ENCODE measurements around the gene ASTN2.

The ASTN2 gene

GRCh38 chr9:116564266-116564793 is 850.5 kb downstream of the ASTN2 start:
- no peaks in the 10 kb centered on the region for H3K9me3 ChIP-seq (replicated peaks in 1 of 11)
- TF ChIP-seq Cebpa-rat (IDR thresholded peaks at IDR 0.05) = no peak

GRCh38 chr9:116558818-116559540 is 855.9 kb downstream of the ASTN2 start:
- Histone ChIP-seq H3K27me3 (no peaks in the 10 kb centered on the region), H3K4me3 (no peak overlapping the region), H3K9me3 (replicated peaks in 1 of 11) (no peaks in the 10 kb centered on the region), H3K27ac (no peak overlapping the region), H3K36me3 (no peaks in the 10 kb centered on the region), H3K4me2 (no peak overlapping the region), H3K9ac (no peak overlapping the region), H4K20me1 (no peaks in the 10 kb centered on the region), H3K4me1 (no peaks in the 10 kb centered on the region)
- no peak for TF ChIP-seq Cebpa-rat (IDR thresholded peaks at IDR 0.05)

More at GRCh38 chr9:116564266-116564793, 850.5 kb downstream of the ASTN2 start:
- Histone ChIP-seq H4K20me1 (no peaks in the 10 kb centered on the region), H3K4me2 (no peak overlapping the region), H3K4me3 (no peak overlapping the region), H3K27ac (no peak overlapping the region), H3K4me1 (peaks cover 0 to 7% (median 0%) of the 10 kb centered on the region in 10 experiments; a peak in 1 of 20 replicates), H3K27me3 (no peaks in the 10 kb centered on the region), H3K9ac (no peak overlapping the region), H3K36me3 (no peaks in the 10 kb centered on the region)

- no peak for TF ChIP-seq Cebpa-rat (IDR thresholded peaks at IDR 0.05)
- Histone ChIP-seq H3K4me2 (no peak overlapping the region), H3K4me1 (no peaks in the 10 kb centered on the region), H3K9me3 (replicated peaks in 1 of 11) (no peaks in the 10 kb centered on the region), H3K36me3 (no peaks in the 10 kb centered on the region), H3K9ac (no peak overlapping the region), H4K20me1 (no peaks in the 10 kb centered on the region), H3K4me3 (no peak overlapping the region), H3K27ac (no peak overlapping the region), H3K27me3 (no peaks in the 10 kb centered on the region)
Observed at GRCh38 chr9:116558035-116558434, 856.8 kb downstream of the ASTN2 start.

- no peak overlapping the region for H3K27ac ChIP-seq
- no peaks in the 10 kb centered on the region for H3K9me3 ChIP-seq (replicated peaks in 1 of 11)
- no peak overlapping the region for H3K4me2 ChIP-seq
- TF ChIP-seq Cebpa-rat (IDR thresholded peaks at IDR 0.05) = no peak
- no peaks in the 10 kb centered on the region for H3K36me3 ChIP-seq
- H3K4me3 ChIP-seq = no peak overlapping the region
- no peaks in the 10 kb centered on the region for H3K27me3 ChIP-seq
- H3K9ac ChIP-seq = no peak overlapping the region
- H3K4me1 ChIP-seq = peaks cover 3 to 13% (median 8%) of the 10 kb centered on the region in 10 experiments; a peak in 18 of 20 replicates
- H4K20me1 ChIP-seq = no peaks in the 10 kb centered on the region; a peak in 1 of 22 replicates
Observed at GRCh38 chr9:116555556-116556155, 859.2 kb downstream of the ASTN2 start.

GRCh38 chr9:116555119-116555518 is 859.7 kb downstream of the ASTN2 start:
- Histone ChIP-seq H3K36me3 (no peaks in the 10 kb centered on the region), H3K9ac (no peak overlapping the region), H3K9me3 (replicated peaks in 1 of 11) (no peaks in the 10 kb centered on the region), H3K4me2 (no peak overlapping the region), H4K20me1 (no peaks in the 10 kb centered on the region; a peak in 1 of 22 replicates), H3K4me1 (peaks cover 8 to 18% (median 14%) of the 10 kb centered on the region in 10 experiments; a peak in 19 of 20 replicates), H3K4me3 (no peak overlapping the region), H3K27ac (no peak overlapping the region), H3K27me3 (no peaks in the 10 kb centered on the region)
- TF ChIP-seq Cebpa-rat (IDR thresholded peaks at IDR 0.05) = no peak

GRCh38 chr9:116550696-116551436 is 864.0 kb downstream of the ASTN2 start:
- peak overlapping the region in 8 of 11 experiments; percentile 65 to 85 (median 78); a peak in 14 of 22 replicates for H3K27ac ChIP-seq
- no peaks in the 10 kb centered on the region for H3K27me3 ChIP-seq
- peak overlapping the region; percentile 21 to 79 (median 66); a peak in 20 of 22 replicates for H3K4me2 ChIP-seq

GRCh38 chr9:116549786-116550660 is 864.8 kb downstream of the ASTN2 start:
- Histone ChIP-seq H3K9me3 (replicated peaks in 1 of 11) (no peaks in the 10 kb centered on the region), H3K4me3 (no peak overlapping the region), H3K27ac (peak overlapping the region in 9 of 11 experiments; percentile 49 to 85 (median 74); a peak in 16 of 22 replicates), H3K4me1 (peaks cover 38 to 67% (median 54%) of the 10 kb centered on the region in 10 experiments), H3K4me2 (peak overlapping the region; percentile 53 to 79 (median 66)), H3K36me3 (no peaks in the 10 kb centered on the region), H3K9ac (peak overlapping the region in 8 of 11 experiments; percentile 0 to 74 (median 52); a peak in 12 of 22 replicates), H4K20me1 (no peaks in the 10 kb centered on the region; a peak in 2 of 22 replicates), H3K27me3 (no peaks in the 10 kb centered on the region)
- no peak; a peak in 1 of 22 replicates for TF ChIP-seq Cebpa-rat (IDR thresholded peaks at IDR 0.05)

More at GRCh38 chr9:116550696-116551436, 864.0 kb downstream of the ASTN2 start:
- peak overlapping the region in 7 of 11 experiments; percentile 8 to 74 (median 64); a peak in 6 of 22 replicates for H3K9ac ChIP-seq
- no peak for TF ChIP-seq Cebpa-rat (IDR thresholded peaks at IDR 0.05)
- no peaks in the 10 kb centered on the region for H3K9me3 ChIP-seq (replicated peaks in 1 of 11)
- peaks cover 34 to 58% (median 47%) of the 10 kb centered on the region in 10 experiments for H3K4me1 ChIP-seq
- H4K20me1 ChIP-seq = no peaks in the 10 kb centered on the region; a peak in 2 of 22 replicates
- no peaks in the 10 kb centered on the region for H3K36me3 ChIP-seq
- no peak overlapping the region for H3K4me3 ChIP-seq

- Histone ChIP-seq H4K20me1 (no peaks in the 10 kb centered on the region; a peak in 2 of 22 replicates), H3K9me3 (replicated peaks in 1 of 11) (no peaks in the 10 kb centered on the region), H3K9ac (peak overlapping the region in 9 of 11 experiments; percentile 0 to 74 (median 41); a peak in 12 of 22 replicates), H3K36me3 (no peaks in the 10 kb centered on the region), H3K4me2 (peak overlapping the region; percentile 53 to 79 (median 66)), H3K4me3 (0 out of 20 replicates have a peak overlapping the region, but pooled peaks of 1 of the 10 experiments have one; percentile 8), H3K27ac (peak overlapping the region in 9 of 11 experiments; percentile 49 to 85 (median 74); a peak in 18 of 22 replicates), H3K27me3 (no peaks in the 10 kb centered on the region), H3K4me1 (peaks cover 45 to 76% (median 63%) of the 10 kb centered on the region in 10 experiments)
- TF ChIP-seq Cebpa-rat (IDR thresholded peaks at IDR 0.05) = peak in 10 of 11 experiments; percentile 66 to 96 (median 84); a peak in 18 of 22 replicates
Observed at GRCh38 chr9:116549061-116549664, 865.7 kb downstream of the ASTN2 start.

Measured in BLaER1 treated with 17β-estradiol and CSF1 and Interleukin-3, amounts not matched to agents 10 nM and 100 nM (cell line).